Mucosa of gallbladder (tissue), 1 donor: ENCODE results near the gene SDR39U1. TPM values are rescaled to one million over a fixed set of nuclear protein-coding genes. Genes with fewer than 3 reads are reported as not detected.

ENCODE experiments used
- DNase-seq: peaks from one replicate; pipeline ENCODE4 v3.0.0-alpha.2; 2020; ENCODE audit warnings: low spot score
- total RNA-seq: library from RNA; stranded (reverse); gene quantifications from one replicate; pipeline ENCODE4 v1.2.1, GENCODE V29; 2021
- donor health status: DM: no; HTN: no; CAD: no.

The SDR39U1 gene
- total RNA-seq, 1 donor from 2014 or later = 64.8 TPM

DNA sequence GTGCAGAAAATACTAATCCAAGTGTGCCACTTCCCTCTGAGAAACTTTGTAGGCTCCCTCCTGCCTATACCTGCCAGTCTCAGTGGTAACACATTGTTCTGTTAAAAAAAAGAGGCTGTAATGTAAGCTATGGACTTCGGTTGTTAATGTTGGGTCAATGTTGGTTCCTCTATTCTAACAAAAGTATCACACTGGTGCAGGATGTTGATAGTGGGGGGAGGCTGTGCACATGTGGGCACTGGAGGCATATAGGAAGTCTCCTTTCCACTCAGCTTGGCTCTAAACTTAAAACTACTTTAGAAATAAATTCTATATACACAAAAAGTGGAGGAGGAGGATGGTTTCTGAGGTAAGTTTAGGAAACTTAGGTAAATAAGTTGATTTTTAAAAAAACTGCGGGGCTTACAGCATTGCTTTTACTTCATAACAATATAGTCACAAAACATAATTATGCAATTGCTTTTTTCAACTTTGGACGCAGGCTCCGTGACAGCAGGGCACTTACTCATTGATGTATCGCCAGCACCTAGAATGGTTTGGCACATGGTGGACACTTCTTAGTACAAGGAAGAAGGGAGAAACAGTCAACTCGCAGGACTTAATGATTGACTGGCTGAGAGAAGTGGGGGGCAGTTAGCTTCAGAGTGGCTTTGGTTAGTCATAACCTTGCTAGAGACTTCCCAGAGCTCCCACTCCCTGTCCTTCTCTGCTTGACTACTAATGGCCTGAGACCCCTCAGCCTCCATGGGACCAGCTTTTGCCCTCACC, 51.7 kb downstream of the SDR39U1 start:
- no peak for DNase-seq

Other genes starting within 250 kb of the SDR39U1 start
- gene TM9SF1, start 247.3 kb downstream of the SDR39U1 start, total RNA-seq = 94.1 TPM
- gene TSSK4, start 237.1 kb downstream of the SDR39U1 start, total RNA-seq = 0.40 TPM
- gene CHMP4A, start 229.3 kb downstream of the SDR39U1 start, total RNA-seq = 53.0 TPM
- 20.3 TPM for gene MDP1, start 226.7 kb downstream of the SDR39U1 start, total RNA-seq
- gene NEDD8, start 210.4 kb downstream of the SDR39U1 start, total RNA-seq = 121 TPM
- 91.6 TPM for gene GMPR2, start 209.8 kb downstream of the SDR39U1 start, total RNA-seq
- 61.8 TPM for gene TINF2, start 200.2 kb downstream of the SDR39U1 start, total RNA-seq
- gene TGM1, start 179.6 kb downstream of the SDR39U1 start, total RNA-seq = 3.0 TPM
- 36.0 TPM for gene RABGGTA, start 171.2 kb downstream of the SDR39U1 start, total RNA-seq
- 39.2 TPM for gene DHRS1, start 143.0 kb downstream of the SDR39U1 start, total RNA-seq
- 24.7 TPM for gene NOP9, start 142.9 kb downstream of the SDR39U1 start, total RNA-seq
- 25.6 TPM for gene CIDEB, start 134.8 kb downstream of the SDR39U1 start, total RNA-seq
- gene LTB4R2, start 132.6 kb downstream of the SDR39U1 start, total RNA-seq = 6.1 TPM
- 6.5 TPM for gene LTB4R, start 131.3 kb downstream of the SDR39U1 start, total RNA-seq
- 29.0 TPM for gene ADCY4, start 107.7 kb downstream of the SDR39U1 start, total RNA-seq
- 56.5 TPM for gene RIPK3, start 102.8 kb downstream of the SDR39U1 start, total RNA-seq
- gene NFATC4, start 74.6 kb downstream of the SDR39U1 start, total RNA-seq = 148 TPM
- gene NYNRIN, start 43.8 kb downstream of the SDR39U1 start, total RNA-seq = 30.6 TPM
- 14.0 TPM for gene CBLN3, start 13.1 kb downstream of the SDR39U1 start, total RNA-seq
- 93.4 TPM for gene KHNYN, start 12.8 kb downstream of the SDR39U1 start, total RNA-seq
- 0.29 TPM for gene CMA1, start 65.5 kb upstream of the SDR39U1 start, total RNA-seq
- 4.9 TPM for gene CTSG, start 133.5 kb upstream of the SDR39U1 start, total RNA-seq
- 2.0 TPM for gene GZMH, start 166.9 kb upstream of the SDR39U1 start, total RNA-seq
- gene GZMB, start 191.4 kb upstream of the SDR39U1 start, total RNA-seq = 2.8 TPM